ENCODE measurements around the gene ZNF438. TPM values are rescaled to one million over a fixed set of nuclear protein-coding genes. Genes with fewer than 3 reads are reported as not detected.

Gene ZNF438
- total and polyA plus RNA-seq, 2 of the 4 experiments (the other 2 are of a cell fraction), result 1.8 to 2.9 TPM

GRCh38 chr10:30803058-30803457 lies 228.6 kb downstream of the ZNF438 start:
- Histone ChIP-seq H2BK120ac (ENCODE audit: low read depth, low read length) (peak overlapping the region; percentile 13; the same call in 1 of the 2 replicates), H2AK9ac (replicated peaks; ENCODE audit: low read depth, low read length, poor library complexity) (no peak overlapping the region), H3K14ac (replicated peaks; ENCODE audit: low read depth, low read length) (no peak overlapping the region), H3K56ac (ENCODE audit: extremely low read depth, insufficient read depth, low read length) (0 out of 2 replicates have a peak overlapping the region, but pooled peaks have one; percentile 2), H2BK20ac (ENCODE audit: low read depth, low read length) (no peak overlapping the region; the same call in 1 of the 2 replicates), H2AK5ac (ENCODE audit: low read depth, low read length) (0 out of 2 replicates have a peak overlapping the region, but pooled peaks have one; percentile 67), H3K27me3 (ENCODE audit: control insufficient read depth, insufficient read depth, low read length) (no peaks in the 10 kb centered on the region), H2BK5ac (ENCODE audit: low read depth, low read length, poor library complexity, severe bottlenecking) (no peak overlapping the region), H3K9me1 (ENCODE audit: insufficient read depth, low read length) (no peaks in the 10 kb centered on the region), H4K20me1 (ENCODE audit: insufficient read depth, low read length) (no peaks in the 10 kb centered on the region), H2BK15ac (ENCODE audit: low read depth, low read length) (no peak overlapping the region), H3K79me1 (ENCODE audit: low read depth in 1 of 2, low read length in 2 of 2) (no peaks in the 10 kb centered on the region), H3K4ac (ENCODE audit: low read depth, low read length) (no peak overlapping the region), H3K4me3 (ENCODE audit: insufficient read depth, low read depth, low read length) (no peak overlapping the region), H3K36me3 (ENCODE audit: control insufficient read depth, insufficient read depth, low read length) (no peaks in the 10 kb centered on the region), H3K18ac (ENCODE audit: low read depth, low read length) (peak overlapping the region; percentile 32; the same call in 1 of the 2 replicates), H3K9ac (ENCODE audit: low read depth, low read length) (no peak overlapping the region), H3K27ac (ENCODE audit: insufficient read depth, low read length) (no peak overlapping the region), H3K4me1 (ENCODE audit: control insufficient read depth, insufficient read depth, low read length) (peaks cover 7% of the 10 kb centered on the region), H4K5ac (ENCODE audit: low read depth, low read length) (no peak overlapping the region), H2AFZ (replicated peaks; ENCODE audit: low read length, poor library complexity) (no peak overlapping the region), H3K9me3 (ENCODE audit: control insufficient read depth, insufficient read depth, low read length) (no peaks in the 10 kb centered on the region), H4K8ac (ENCODE audit: low read depth in 2 of 2, low read length in 2 of 2) (no peak overlapping the region), H3K23ac (ENCODE audit: low read depth, low read length) (peak overlapping the region; percentile 65; the same call in 1 of the 2 replicates), H3K4me2 (ENCODE audit: low read depth, low read length) (no peak overlapping the region), H4K91ac (ENCODE audit: insufficient read depth, low read depth, low read length) (no peak overlapping the region)
- CTCF ChIA-PET, result no interaction called here
- TF ChIP-seq POLR2A (IDR thresholded peaks at IDR 0.05; ENCODE audit: low read depth, low read length) (no peak), NFE2L2 (IDR thresholded peaks at IDR 0.05; ENCODE audit: low read depth, low read length) (no peak), SMC3 (IDR thresholded peaks at IDR 0.05; ENCODE audit: low read depth, low read length) (no peak), MXI1 (IDR thresholded peaks at IDR 0.05; ENCODE audit: borderline replicate concordance, low read depth, low read length) (no peak), FOS (IDR thresholded peaks at IDR 0.05; ENCODE audit: low read depth, low read length) (no peak), MAZ (IDR thresholded peaks at IDR 0.05; ENCODE audit: borderline replicate concordance, low read depth, low read length) (no peak), CHD1 (IDR thresholded peaks at IDR 0.05; ENCODE audit: low read depth, low read length) (no peak), RFX5 (IDR thresholded peaks at IDR 0.05; ENCODE audit: low read depth, low read length) (no peak), CEBPB (IDR thresholded peaks at IDR 0.05; ENCODE audit: low read depth, low read length) (no peak), RAD21 (IDR thresholded peaks at IDR 0.05; ENCODE audit: low read length) (no peak), MAFK (IDR thresholded peaks at IDR 0.05; ENCODE audit: low read depth, low read length) (no peak), BHLHE40 (IDR thresholded peaks at IDR 0.05; ENCODE audit: low read depth, low read length) (no peak)
- TF ChIP-seq, protein P1, sequence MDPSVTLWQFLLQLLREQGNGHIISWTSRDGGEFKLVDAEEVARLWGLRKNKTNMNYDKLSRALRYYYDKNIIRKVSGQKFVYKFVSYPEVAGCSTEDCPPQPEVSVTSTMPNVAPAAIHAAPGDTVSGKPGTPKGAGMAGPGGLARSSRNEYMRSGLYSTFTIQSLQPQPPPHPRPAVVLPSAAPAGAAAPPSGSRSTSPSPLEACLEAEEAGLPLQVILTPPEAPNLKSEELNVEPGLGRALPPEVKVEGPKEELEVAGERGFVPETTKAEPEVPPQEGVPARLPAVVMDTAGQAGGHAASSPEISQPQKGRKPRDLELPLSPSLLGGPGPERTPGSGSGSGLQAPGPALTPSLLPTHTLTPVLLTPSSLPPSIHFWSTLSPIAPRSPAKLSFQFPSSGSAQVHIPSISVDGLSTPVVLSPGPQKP (IDR thresholded peaks at IDR 0.05; ENCODE audit: borderline replicate concordance, low read depth, low read length), result no peak
- TF ChIP-seq, protein P2, sequence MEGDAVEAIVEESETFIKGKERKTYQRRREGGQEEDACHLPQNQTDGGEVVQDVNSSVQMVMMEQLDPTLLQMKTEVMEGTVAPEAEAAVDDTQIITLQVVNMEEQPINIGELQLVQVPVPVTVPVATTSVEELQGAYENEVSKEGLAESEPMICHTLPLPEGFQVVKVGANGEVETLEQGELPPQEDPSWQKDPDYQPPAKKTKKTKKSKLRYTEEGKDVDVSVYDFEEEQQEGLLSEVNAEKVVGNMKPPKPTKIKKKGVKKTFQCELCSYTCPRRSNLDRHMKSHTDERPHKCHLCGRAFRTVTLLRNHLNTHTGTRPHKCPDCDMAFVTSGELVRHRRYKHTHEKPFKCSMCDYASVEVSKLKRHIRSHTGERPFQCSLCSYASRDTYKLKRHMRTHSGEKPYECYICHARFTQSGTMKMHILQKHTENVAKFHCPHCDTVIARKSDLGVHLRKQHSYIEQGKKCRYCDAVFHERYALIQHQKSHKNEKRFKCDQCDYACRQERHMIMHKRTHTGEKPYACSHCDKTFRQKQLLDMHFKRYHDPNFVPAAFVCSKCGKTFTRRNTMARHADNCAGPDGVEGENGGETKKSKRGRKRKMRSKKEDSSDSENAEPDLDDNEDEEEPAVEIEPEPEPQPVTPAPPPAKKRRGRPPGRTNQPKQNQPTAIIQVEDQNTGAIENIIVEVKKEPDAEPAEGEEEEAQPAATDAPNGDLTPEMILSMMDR (conservative IDR thresholded peaks at IDR 0.05; ENCODE audit: low read depth, low read length), result no peak
- TF ChIP-seq, protein P3, sequence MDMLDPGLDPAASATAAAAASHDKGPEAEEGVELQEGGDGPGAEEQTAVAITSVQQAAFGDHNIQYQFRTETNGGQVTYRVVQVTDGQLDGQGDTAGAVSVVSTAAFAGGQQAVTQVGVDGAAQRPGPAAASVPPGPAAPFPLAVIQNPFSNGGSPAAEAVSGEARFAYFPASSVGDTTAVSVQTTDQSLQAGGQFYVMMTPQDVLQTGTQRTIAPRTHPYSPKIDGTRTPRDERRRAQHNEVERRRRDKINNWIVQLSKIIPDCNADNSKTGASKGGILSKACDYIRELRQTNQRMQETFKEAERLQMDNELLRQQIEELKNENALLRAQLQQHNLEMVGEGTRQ (IDR thresholded peaks at IDR 0.05; ENCODE audit: low read depth, low read length), result no peak
- ATAC-seq (ENCODE audit: low read depth), result no peak
- dilution Hi-C loops (cut with HindIII; ENCODE audit: low sequenced_read_pairs, unreplicated experiment) (no loop called here), intact Hi-C loops (cut with micrococcal nuclease) (no loop called here), in situ Hi-C loops (cut with MboI; ENCODE audit: low sequenced_read_pairs) (no loop called here)
- POLR2A ChIA-PET (ENCODE audit: unreplicated experiment), result no interaction called here
- BruUV-seq (replicated peaks), result no TSS peak
- 100% methylated on average over 2 of the region's 3 CpGs; no CpG with 5 or more reads in 1 of the 2 experiments for WGBS, 2 experiments (ENCODE audit: extremely low coverage in 2 of 2, insufficient read length in 1 of 2)
- no peak for DNase-seq
